ENCODE measurements around the gene JARID2.

The JARID2 gene

GRCh38 chr6:15360300-15360699 lies 114.4 kb downstream of the JARID2 start:
- Histone ChIP-seq H3K79me2 (ENCODE audit: insufficient read depth, low read length) (no peaks in the 10 kb centered on the region), H3K4me2 (ENCODE audit: low read length) (no peak overlapping the region), H3K9me3 (ENCODE audit: low read length) (no peaks in the 10 kb centered on the region), H3K9ac (ENCODE audit: low read length) (no peak overlapping the region), H3K27ac (ENCODE audit: low read depth, low read length, poor library complexity, severe bottlenecking) (no peak overlapping the region), H3K36me3 (ENCODE audit: insufficient read depth, low read length) (no peaks in the 10 kb centered on the region), H3K4me1 (ENCODE audit: insufficient read depth, low read length, severe bottlenecking) (peaks cover 4% of the 10 kb centered on the region), H4K20me1 (ENCODE audit: insufficient read depth, low read length) (0 out of 2 replicates have a peak, but pooled peaks cover 4% of the 10 kb centered on the region), H3K9me2 (ENCODE audit: low read depth, low read length) (no peaks in the 10 kb centered on the region), H3K27me3 (ENCODE audit: insufficient read depth, low read length) (peaks cover 8% of the 10 kb centered on the region; the same call in 1 of the 2 replicates), H3K4me3 (ENCODE audit: low read depth, low read length, poor library complexity, severe bottlenecking) (no peak overlapping the region), H3F3A (ENCODE audit: insufficient read depth, low read length) (no peaks in the 10 kb centered on the region), H2AFZ (ENCODE audit: low read length) (no peak overlapping the region)
- TF ChIP-seq EZH2 (IDR thresholded peaks at IDR 0.05; ENCODE audit: borderline replicate concordance, low read length): no peak

- H4K20me1 ChIP-seq (ENCODE audit: insufficient read depth, low read length): 0 out of 2 replicates have a peak, but pooled peaks cover 2% of the 10 kb centered on the region
- no peaks in the 10 kb centered on the region for H3K9me3 ChIP-seq (ENCODE audit: low read length)
- H3K27ac ChIP-seq (ENCODE audit: low read depth, low read length, poor library complexity, severe bottlenecking): no peak overlapping the region
- TF ChIP-seq EZH2 (IDR thresholded peaks at IDR 0.05; ENCODE audit: borderline replicate concordance, low read length): no peak
- peaks cover 8% of the 10 kb centered on the region; the same call in 1 of the 2 replicates for H3K27me3 ChIP-seq (ENCODE audit: insufficient read depth, low read length)
- H3K36me3 ChIP-seq (ENCODE audit: insufficient read depth, low read length): no peaks in the 10 kb centered on the region
- no peaks in the 10 kb centered on the region for H3F3A ChIP-seq (ENCODE audit: insufficient read depth, low read length)
- peaks cover 9% of the 10 kb centered on the region for H3K4me1 ChIP-seq (ENCODE audit: insufficient read depth, low read length, severe bottlenecking)
- H3K79me2 ChIP-seq (ENCODE audit: insufficient read depth, low read length): no peaks in the 10 kb centered on the region
- H3K9me2 ChIP-seq (ENCODE audit: low read depth, low read length): no peaks in the 10 kb centered on the region
- no peak overlapping the region for H3K9ac ChIP-seq (ENCODE audit: low read length)
- no peak overlapping the region for H3K4me2 ChIP-seq (ENCODE audit: low read length)
- no peak overlapping the region for H3K4me3 ChIP-seq (ENCODE audit: low read depth, low read length, poor library complexity, severe bottlenecking)
- H2AFZ ChIP-seq (ENCODE audit: low read length): no peak overlapping the region
These were observed 115.3 kb downstream of the JARID2 start for GRCh38 chr6:15361197-15361596.

GRCh38 chr6:15362274-15363160 lies 116.6 kb downstream of the JARID2 start:
- no peak for TF ChIP-seq EZH2 (IDR thresholded peaks at IDR 0.05; ENCODE audit: borderline replicate concordance, low read length)
- no peak for TF ChIP-seq CTCF (IDR thresholded peaks at IDR 0.05; ENCODE audit: low read length)
- Histone ChIP-seq H3K27me3 (ENCODE audit: insufficient read depth, low read length) (peaks cover 8% of the 10 kb centered on the region; the same call in 1 of the 2 replicates), H3K4me2 (ENCODE audit: low read length) (no peak overlapping the region), H2AFZ (ENCODE audit: low read length) (no peak overlapping the region), H3K27ac (ENCODE audit: low read depth, low read length, poor library complexity, severe bottlenecking) (no peak overlapping the region), H3K4me1 (ENCODE audit: insufficient read depth, low read length, severe bottlenecking) (peaks cover 9% of the 10 kb centered on the region), H3K4me3 (ENCODE audit: low read depth, low read length, poor library complexity, severe bottlenecking) (no peak overlapping the region), H4K20me1 (ENCODE audit: insufficient read depth, low read length) (no peaks in the 10 kb centered on the region), H3K9me2 (ENCODE audit: low read depth, low read length) (no peaks in the 10 kb centered on the region), H3K9ac (ENCODE audit: low read length) (no peak overlapping the region), H3K36me3 (ENCODE audit: insufficient read depth, low read length) (no peaks in the 10 kb centered on the region), H3K9me3 (ENCODE audit: low read length) (no peaks in the 10 kb centered on the region), H3F3A (ENCODE audit: insufficient read depth, low read length) (no peaks in the 10 kb centered on the region), H3K79me2 (ENCODE audit: insufficient read depth, low read length) (no peaks in the 10 kb centered on the region)

- Histone ChIP-seq H3K9me2 (ENCODE audit: low read depth, low read length) (no peaks in the 10 kb centered on the region), H4K20me1 (ENCODE audit: insufficient read depth, low read length) (no peaks in the 10 kb centered on the region), H3K79me2 (ENCODE audit: insufficient read depth, low read length) (no peaks in the 10 kb centered on the region), H2AFZ (ENCODE audit: low read length) (no peak overlapping the region), H3K4me3 (ENCODE audit: low read depth, low read length, poor library complexity, severe bottlenecking) (no peak overlapping the region), H3K9me3 (ENCODE audit: low read length) (no peaks in the 10 kb centered on the region), H3K4me1 (ENCODE audit: insufficient read depth, low read length, severe bottlenecking) (peaks cover 9% of the 10 kb centered on the region), H3K27me3 (ENCODE audit: insufficient read depth, low read length) (peaks cover 8% of the 10 kb centered on the region; the same call in 1 of the 2 replicates), H3K36me3 (ENCODE audit: insufficient read depth, low read length) (no peaks in the 10 kb centered on the region), H3K4me2 (ENCODE audit: low read length) (no peak overlapping the region), H3K9ac (ENCODE audit: low read length) (no peak overlapping the region), H3F3A (ENCODE audit: insufficient read depth, low read length) (no peaks in the 10 kb centered on the region), H3K27ac (ENCODE audit: low read depth, low read length, poor library complexity, severe bottlenecking) (no peak overlapping the region)
- no peak for TF ChIP-seq EZH2 (IDR thresholded peaks at IDR 0.05; ENCODE audit: borderline replicate concordance, low read length)
- TF ChIP-seq CTCF (IDR thresholded peaks at IDR 0.05; ENCODE audit: low read length): no peak
These were observed 117.3 kb downstream of the JARID2 start for GRCh38 chr6:15363164-15363522.

All from OCI-LY1 (cell line).